ENCODE results near the gene GAL3ST1.

The GAL3ST1 gene

GRCh38 chr22:30591191-30591587 is 16.7 kb upstream of the GAL3ST1 start:
- Histone ChIP-seq H3K36me3 (ENCODE audit: control insufficient read depth in 4 of 4, insufficient read depth in 4 of 4, low read length in 3 of 4) (peaks cover 11 to 34% (median 25%) of the 10 kb centered on the region in 4 experiments), H3K4me1 (ENCODE audit: control extremely low read depth in 1 of 4, control insufficient read depth in 4 of 4, insufficient read depth in 4 of 4, low read length in 3 of 4) (peaks cover 13 to 18% (median 15%) of the 10 kb centered on the region in 4 experiments), H3K9me3 (ENCODE audit: control extremely low read depth in 1 of 5, control insufficient read depth in 4 of 5, insufficient read depth in 2 of 5, low read depth in 1 of 5, low read length in 4 of 5) (no peaks in the 10 kb centered on the region), H3K27ac (ENCODE audit: insufficient read depth in 1 of 2, low read depth in 1 of 2, low read length in 2 of 2, poor library complexity in 1 of 2, severe bottlenecking in 2 of 2) (peak overlapping the region; percentile 93 to 97), H3K27me3 (replicated peaks in 2 of 5; ENCODE audit: control insufficient read depth in 4 of 5, insufficient read depth in 5 of 5, low read length in 4 of 5) (peaks cover 0 to 2% (median 0%) of the 10 kb centered on the region in 5 experiments), H3K4me3 (ENCODE audit: control insufficient read depth in 1 of 7, extremely low read depth in 1 of 7, insufficient read depth in 4 of 7, low read depth in 2 of 7, low read length in 6 of 7) (peak overlapping the region; percentile 64 to 99 (median 84))
- 7% methylated on average over 14 of the region's 14 CpGs for WGBS (ENCODE audit: insufficient coverage)
- ChIA-PET POLR2A (interaction anchor here (0.6 to 1.0 kb wide), 3 partner anchors 17 to 215 kb away, joined by 4 to 5 read pairs (median 5); no protein-coding TSS in a partner anchor), CTCF (interaction anchor here (1.7 to 2.0 kb wide), 2 partner anchors 10 to 13 kb away, joined by 4 to 7 read pairs; no protein-coding TSS in a partner anchor)
- peak in 1 of 3 donors; percentile 32 for DNase-seq

GRCh38 chr22:30586414-30586813 is 11.9 kb upstream of the GAL3ST1 start:
- POLR2A ChIA-PET: no interaction called here
- no peaks in the 10 kb centered on the region for H3K27me3 ChIP-seq (replicated peaks in 2 of 5; ENCODE audit: control insufficient read depth in 4 of 5, insufficient read depth in 5 of 5, low read length in 4 of 5)
- no peaks in the 10 kb centered on the region for H3K9me3 ChIP-seq (ENCODE audit: control extremely low read depth in 1 of 5, control insufficient read depth in 4 of 5, insufficient read depth in 2 of 5, low read depth in 1 of 5, low read length in 4 of 5)
- WGBS (ENCODE audit: insufficient coverage): 97% methylated on average over 8 of the region's 8 CpGs
- CTCF ChIA-PET: no interaction called here
- H3K4me3 ChIP-seq (ENCODE audit: control insufficient read depth in 1 of 7, extremely low read depth in 1 of 7, insufficient read depth in 4 of 7, low read depth in 2 of 7, low read length in 6 of 7): no peak overlapping the region
- H3K36me3 ChIP-seq (ENCODE audit: control insufficient read depth in 4 of 4, insufficient read depth in 4 of 4, low read length in 3 of 4): peaks cover 25 to 81% (median 67%) of the 10 kb centered on the region in 4 experiments
- no peak for DNase-seq
- no peak overlapping the region for H3K27ac ChIP-seq (ENCODE audit: insufficient read depth in 1 of 2, low read depth in 1 of 2, low read length in 2 of 2, poor library complexity in 1 of 2, severe bottlenecking in 2 of 2)
- peaks cover 10 to 15% (median 13%) of the 10 kb centered on the region in 4 experiments for H3K4me1 ChIP-seq (ENCODE audit: control extremely low read depth in 1 of 4, control insufficient read depth in 4 of 4, insufficient read depth in 4 of 4, low read length in 3 of 4)

- ChIA-PET POLR2A (no interaction called here), CTCF (no interaction called here)
- Histone ChIP-seq H3K27ac (ENCODE audit: insufficient read depth in 1 of 2, low read depth in 1 of 2, low read length in 2 of 2, poor library complexity in 1 of 2, severe bottlenecking in 2 of 2) (no peak overlapping the region), H3K4me3 (ENCODE audit: control insufficient read depth in 1 of 7, extremely low read depth in 1 of 7, insufficient read depth in 4 of 7, low read depth in 2 of 7, low read length in 6 of 7) (no peak overlapping the region), H3K9me3 (ENCODE audit: control extremely low read depth in 1 of 5, control insufficient read depth in 4 of 5, insufficient read depth in 2 of 5, low read depth in 1 of 5, low read length in 4 of 5) (no peaks in the 10 kb centered on the region), H3K4me1 (ENCODE audit: control extremely low read depth in 1 of 4, control insufficient read depth in 4 of 4, insufficient read depth in 4 of 4, low read length in 3 of 4) (no peaks in the 10 kb centered on the region), H3K36me3 (ENCODE audit: control insufficient read depth in 4 of 4, insufficient read depth in 4 of 4, low read length in 3 of 4) (peaks cover 30 to 99% (median 86%) of the 10 kb centered on the region in 4 experiments), H3K27me3 (replicated peaks in 2 of 5; ENCODE audit: control insufficient read depth in 4 of 5, insufficient read depth in 5 of 5, low read length in 4 of 5) (no peaks in the 10 kb centered on the region)
- WGBS (ENCODE audit: insufficient coverage): 97% methylated on average over 15 of the region's 15 CpGs
- no peak for DNase-seq
These were observed 10.0 kb upstream of the GAL3ST1 start for GRCh38 chr22:30584441-30584840.

GRCh38 chr22:30582788-30583545 is 8.5 kb upstream of the GAL3ST1 start:
- CTCF ChIA-PET: interaction anchor here (1.2 kb wide), 1 partner anchor 12 kb away, joined by 3 read pairs; no protein-coding TSS in a partner anchor
- WGBS (ENCODE audit: insufficient coverage): 92% methylated on average over 11 of the region's 13 CpGs

GRCh38 chr22:30582051-30582450 is 7.6 kb upstream of the GAL3ST1 start:
- H3K36me3 ChIP-seq (ENCODE audit: control insufficient read depth in 4 of 4, insufficient read depth in 4 of 4, low read length in 3 of 4): peaks cover 27 to 99% (median 83%) of the 10 kb centered on the region in 4 experiments
- DNase-seq: no peak
- WGBS (ENCODE audit: insufficient coverage): 95% methylated on average over 6 of the region's 6 CpGs
- ChIA-PET POLR2A (no interaction called here), CTCF (interaction anchor here (1.2 kb wide), 1 partner anchor 11 kb away, joined by 3 read pairs; no protein-coding TSS in a partner anchor)
- no peaks in the 10 kb centered on the region for H3K27me3 ChIP-seq (replicated peaks in 2 of 5; ENCODE audit: control insufficient read depth in 4 of 5, insufficient read depth in 5 of 5, low read length in 4 of 5)
- H3K4me3 ChIP-seq (ENCODE audit: control insufficient read depth in 1 of 7, extremely low read depth in 1 of 7, insufficient read depth in 4 of 7, low read depth in 2 of 7, low read length in 6 of 7): no peak overlapping the region
- H3K27ac ChIP-seq (ENCODE audit: insufficient read depth in 1 of 2, low read depth in 1 of 2, low read length in 2 of 2, poor library complexity in 1 of 2, severe bottlenecking in 2 of 2): no peak overlapping the region
- H3K4me1 ChIP-seq (ENCODE audit: control extremely low read depth in 1 of 4, control insufficient read depth in 4 of 4, insufficient read depth in 4 of 4, low read length in 3 of 4): no peaks in the 10 kb centered on the region
- no peaks in the 10 kb centered on the region for H3K9me3 ChIP-seq (ENCODE audit: control extremely low read depth in 1 of 5, control insufficient read depth in 4 of 5, insufficient read depth in 2 of 5, low read depth in 1 of 5, low read length in 4 of 5)

More at GRCh38 chr22:30582788-30583545, 8.5 kb upstream of the GAL3ST1 start:
- POLR2A ChIA-PET: no interaction called here
- peaks cover 34 to 99% (median 86%) of the 10 kb centered on the region in 4 experiments for H3K36me3 ChIP-seq (ENCODE audit: control insufficient read depth in 4 of 4, insufficient read depth in 4 of 4, low read length in 3 of 4)
- H3K4me3 ChIP-seq (ENCODE audit: control insufficient read depth in 1 of 7, extremely low read depth in 1 of 7, insufficient read depth in 4 of 7, low read depth in 2 of 7, low read length in 6 of 7): no peak overlapping the region
- H3K4me1 ChIP-seq (ENCODE audit: control extremely low read depth in 1 of 4, control insufficient read depth in 4 of 4, insufficient read depth in 4 of 4, low read length in 3 of 4): no peaks in the 10 kb centered on the region
- no peak overlapping the region for H3K27ac ChIP-seq (ENCODE audit: insufficient read depth in 1 of 2, low read depth in 1 of 2, low read length in 2 of 2, poor library complexity in 1 of 2, severe bottlenecking in 2 of 2)
- H3K9me3 ChIP-seq (ENCODE audit: control extremely low read depth in 1 of 5, control insufficient read depth in 4 of 5, insufficient read depth in 2 of 5, low read depth in 1 of 5, low read length in 4 of 5): no peaks in the 10 kb centered on the region
- DNase-seq: no peak
- H3K27me3 ChIP-seq (replicated peaks in 2 of 5; ENCODE audit: control insufficient read depth in 4 of 5, insufficient read depth in 5 of 5, low read length in 4 of 5): no peaks in the 10 kb centered on the region

GRCh38 chr22:30580896-30581295 is 6.4 kb upstream of the GAL3ST1 start:
- Histone ChIP-seq H3K27me3 (replicated peaks in 2 of 5; ENCODE audit: control insufficient read depth in 4 of 5, insufficient read depth in 5 of 5, low read length in 4 of 5) (no peaks in the 10 kb centered on the region), H3K4me3 (ENCODE audit: control insufficient read depth in 1 of 7, extremely low read depth in 1 of 7, insufficient read depth in 4 of 7, low read depth in 2 of 7, low read length in 6 of 7) (no peak overlapping the region), H3K9me3 (ENCODE audit: control extremely low read depth in 1 of 5, control insufficient read depth in 4 of 5, insufficient read depth in 2 of 5, low read depth in 1 of 5, low read length in 4 of 5) (no peaks in the 10 kb centered on the region), H3K27ac (ENCODE audit: insufficient read depth in 1 of 2, low read depth in 1 of 2, low read length in 2 of 2, poor library complexity in 1 of 2, severe bottlenecking in 2 of 2) (no peak overlapping the region), H3K36me3 (ENCODE audit: control insufficient read depth in 4 of 4, insufficient read depth in 4 of 4, low read length in 3 of 4) (peaks cover 24 to 99% (median 81%) of the 10 kb centered on the region in 4 experiments), H3K4me1 (ENCODE audit: control extremely low read depth in 1 of 4, control insufficient read depth in 4 of 4, insufficient read depth in 4 of 4, low read length in 3 of 4) (peaks cover 0 to 2% (median 0%) of the 10 kb centered on the region in 4 experiments)
- POLR2A ChIA-PET: no interaction called here
- 83% methylated on average over 1 of the region's 6 CpGs for WGBS (ENCODE audit: insufficient coverage)
- CTCF ChIA-PET: no interaction called here
- no peak for DNase-seq

GRCh38 chr22:30578481-30578880 is 4.0 kb upstream of the GAL3ST1 start:
- 99% methylated on average over 12 of the region's 12 CpGs for WGBS (ENCODE audit: insufficient coverage)
- peaks cover 23 to 85% (median 68%) of the 10 kb centered on the region in 4 experiments for H3K36me3 ChIP-seq (ENCODE audit: control insufficient read depth in 4 of 4, insufficient read depth in 4 of 4, low read length in 3 of 4)
- no peak for DNase-seq
- ChIA-PET POLR2A (no interaction called here), CTCF (interaction anchor here (1.5 kb wide), 1 partner anchor 56 kb away, joined by 4 read pairs; no protein-coding TSS in a partner anchor)
- no peaks in the 10 kb centered on the region for H3K9me3 ChIP-seq (ENCODE audit: control extremely low read depth in 1 of 5, control insufficient read depth in 4 of 5, insufficient read depth in 2 of 5, low read depth in 1 of 5, low read length in 4 of 5)
- H3K4me3 ChIP-seq (ENCODE audit: control insufficient read depth in 1 of 7, extremely low read depth in 1 of 7, insufficient read depth in 4 of 7, low read depth in 2 of 7, low read length in 6 of 7): no peak overlapping the region
- H3K4me1 ChIP-seq (ENCODE audit: control extremely low read depth in 1 of 4, control insufficient read depth in 4 of 4, insufficient read depth in 4 of 4, low read length in 3 of 4): peaks cover 0 to 4% (median 2%) of the 10 kb centered on the region in 4 experiments
- H3K27ac ChIP-seq (ENCODE audit: insufficient read depth in 1 of 2, low read depth in 1 of 2, low read length in 2 of 2, poor library complexity in 1 of 2, severe bottlenecking in 2 of 2): no peak overlapping the region
- peaks cover 0 to 20% (median 10%) of the 10 kb centered on the region in 5 experiments for H3K27me3 ChIP-seq (replicated peaks in 2 of 5; ENCODE audit: control insufficient read depth in 4 of 5, insufficient read depth in 5 of 5, low read length in 4 of 5)
